Upper lobe of right lung (tissue), 1 donor: ENCODE measurements around the gene TSPAN8. TPM values are rescaled to one million over a fixed set of nuclear protein-coding genes. Genes with fewer than 3 reads are reported as not detected.

Experiments
- ATAC-seq: fragments of 200-7000 bp; cut with Tn5 transposase; one replicate; pipeline ENCODE4 v1.9.1; 2020; ENCODE audit warnings: mild to moderate bottlenecking, moderate library complexity
- DNase-seq: peaks from one replicate; pipeline ENCODE4 v3.0.0-alpha.2; 2020
- H3K27ac ChIP-seq: fragments of 200-600 bp; one replicate; pipeline ENCODE4 v1.8.0; 2022
- H3K27me3 ChIP-seq: fragments of 200-600 bp; one replicate; pipeline ENCODE4 v1.8.0; 2022; ENCODE audit warnings: mild to moderate bottlenecking
- H3K36me3 ChIP-seq: fragments of 200-600 bp; one replicate; pipeline ENCODE4 v1.8.0; 2022
- H3K4me1 ChIP-seq: fragments of 200-600 bp; one replicate; pipeline ENCODE4 v1.8.0; 2022
- H3K4me3 ChIP-seq: fragments of 200-600 bp; one replicate; pipeline ENCODE4 v1.8.0; 2022; ENCODE audit warnings: mild to moderate bottlenecking
- H3K9me3 ChIP-seq: fragments of 200-600 bp; one replicate; pipeline ENCODE4 v1.8.0; 2022
- CTCF ChIP-seq: fragments of 200-600 bp; IDR thresholded peaks from one replicate; pipeline ENCODE4 v1.8.0; 2022; ENCODE audit warnings: antibody characterized with exemption
- intact Hi-C: fragments of 100-400 bp; cut with DNase I; formaldehyde crosslinking; loops from one replicate; pipeline ENCODE4 v1.11.0; 2022
- total RNA-seq: library from RNA; stranded (reverse); fragmentation: NEBNext Ultra II Directional; extraction: Animal tissue kit (Norgen Biotek cat#: 25700); gene quantifications from one replicate; pipeline ENCODE4 v1.2.1, GENCODE V29; 2021
- donor health status: DM: no; HTN: yes; CAD: no; lungs with severe emphysema.

TSPAN8 gene
- total RNA-seq, 1 donor from 2014 or later = 11.2 TPM

- H3K4me3 ChIP-seq = no peak overlapping the region
- ATAC-seq = no peak
These were observed 36.9 kb upstream of the TSPAN8 start for GRCh38 chr12:71194657-71195056.

DNA sequence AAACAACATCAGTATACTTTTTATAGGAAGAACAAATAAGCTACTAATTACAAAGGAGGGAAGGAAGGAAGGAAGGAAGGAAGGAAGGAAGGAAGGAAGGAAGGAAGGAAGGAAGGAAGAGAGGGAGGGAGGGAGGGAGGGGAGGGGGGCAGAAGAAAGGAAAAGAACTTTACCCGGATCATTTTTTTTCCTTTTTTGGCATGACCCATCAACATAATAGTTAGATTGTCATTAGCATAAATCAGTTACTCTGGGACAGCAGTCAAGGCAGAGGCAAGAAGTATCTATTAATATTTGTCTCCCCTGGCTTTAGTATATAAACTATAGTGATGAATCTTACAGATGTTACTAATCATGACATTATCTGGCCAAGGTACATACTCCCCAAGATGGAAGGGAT lies 35.2 kb upstream of the TSPAN8 start:
- H3K9me3 ChIP-seq = no peaks in the 10 kb centered on the region
- DNase-seq (no peak), ATAC-seq (no peak)
- no peaks in the 10 kb centered on the region for H3K36me3 ChIP-seq
- H3K27ac ChIP-seq = no peak overlapping the region
- intact Hi-C loops = no loop called here
- no peaks in the 10 kb centered on the region for H3K4me1 ChIP-seq
- no peak for TF ChIP-seq CTCF
- H3K27me3 ChIP-seq = no peaks in the 10 kb centered on the region
- H3K4me3 ChIP-seq = no peak overlapping the region

More at GRCh38 chr12:71194657-71195056, 36.9 kb upstream of the TSPAN8 start:
- DNase-seq = no peak
- H3K4me1 ChIP-seq = no peaks in the 10 kb centered on the region
- no peak for TF ChIP-seq CTCF
- H3K27me3 ChIP-seq = no peaks in the 10 kb centered on the region
- intact Hi-C loops = no loop called here
- no peaks in the 10 kb centered on the region for H3K9me3 ChIP-seq
- H3K36me3 ChIP-seq = no peaks in the 10 kb centered on the region
- no peak overlapping the region for H3K27ac ChIP-seq

- Histone ChIP-seq H3K36me3 (no peaks in the 10 kb centered on the region), H3K4me3 (no peak overlapping the region), H3K9me3 (no peaks in the 10 kb centered on the region), H3K27me3 (no peaks in the 10 kb centered on the region), H3K4me1 (no peaks in the 10 kb centered on the region), H3K27ac (no peak overlapping the region)
- intact Hi-C loops = no loop called here
- no peak for TF ChIP-seq CTCF
- DNase-seq = no peak
- no peak for ATAC-seq
These were observed 33.9 kb upstream of the TSPAN8 start for GRCh38 chr12:71191509-71192196.

- no peak for TF ChIP-seq CTCF
- DNase-seq (no peak), ATAC-seq (no peak)
- Histone ChIP-seq H3K27me3 (no peaks in the 10 kb centered on the region), H3K4me3 (no peak overlapping the region), H3K27ac (no peak overlapping the region), H3K4me1 (no peaks in the 10 kb centered on the region), H3K36me3 (no peaks in the 10 kb centered on the region), H3K9me3 (no peaks in the 10 kb centered on the region)
- intact Hi-C loops = no loop called here
These were observed 33.0 kb upstream of the TSPAN8 start for GRCh38 chr12:71190822-71191221.

- no peak for TF ChIP-seq CTCF
- no peaks in the 10 kb centered on the region for H3K27me3 ChIP-seq
- no peak for ATAC-seq
- H3K4me3 ChIP-seq = no peak overlapping the region
- no peaks in the 10 kb centered on the region for H3K36me3 ChIP-seq
- H3K27ac ChIP-seq = no peak overlapping the region
- no peak for DNase-seq
- intact Hi-C loops = no loop called here
- H3K9me3 ChIP-seq = no peaks in the 10 kb centered on the region
- H3K4me1 ChIP-seq = no peaks in the 10 kb centered on the region
These were observed 29.6 kb upstream of the TSPAN8 start for GRCh38 chr12:71187379-71187778.
